Neural progenitor cell (in vitro differentiated cells): ENCODE results near the gene FAM174B.

Source experiments
- CTCF ChIP-seq: fragments of 200-600 bp; sonication (generic); IDR thresholded peaks from 2 replicates; pipeline ENCODE4 v1.5.1; 2017; ENCODE audit warnings: antibody characterized with exemption, mild to moderate bottlenecking
- EZH2 ChIP-seq: fragments of 200-600 bp; sonication (generic); IDR thresholded peaks from 2 replicates; pipeline ENCODE4 v1.6.1; 2017; ENCODE audit warnings: antibody characterized with exemption, mild to moderate bottlenecking, moderate library complexity
- EZH2phosphoT487 ChIP-seq: fragments of 200-600 bp; sonication (generic); IDR thresholded peaks from 2 replicates; pipeline ENCODE4 v1.6.1; 2017; ENCODE audit warnings: antibody characterized with exemption

- no peak for TF ChIP-seq CTCF
- TF ChIP-seq EZH2 = no peak
- no peak for TF ChIP-seq EZH2phosphoT487
Observed at GRCh38 chr15:92636401-92636907, 19.1 kb downstream of the FAM174B start.
